Omental fat pad (tissue), 4 donors: Measurements from ENCODE around the gene HCK. TPM values are rescaled to one million over a fixed set of nuclear protein-coding genes. Genes with fewer than 3 reads are reported as not detected.

Experiments
- ATAC-seq: fragments of 150-250 bp; one replicate; pipeline ENCODE4 v1.9.1; 2016; ENCODE audit warnings: mild to moderate bottlenecking, moderate library complexity; ENCODE audit not compliant: low FRiP score
- DNase-seq: peaks from one replicate; pipeline ENCODE4 v3.0.0-alpha.2; 2019; ENCODE audit warnings: low spot score
- CTCF ChIP-seq, 3 donors: fragments of 450-650 bp; IDR thresholded peaks; one replicate each; pipeline ENCODE4 v1.5.1; 2016 to 2017; ENCODE audit warnings: antibody characterized with exemption in 3 of 3, mild to moderate bottlenecking in 3 of 3, moderate library complexity in 2 of 3
- total RNA-seq, 4 donors: library from RNA; depleted of rRNA; stranded (reverse); fragments of >200 nt; gene quantifications; one replicate each; pipeline ENCODE4 v1.1.0, GENCODE V29; 2016

HCK gene
- total RNA-seq, 4 donors from 2014 or later: 22.4 to 68.6 (median 39.2) TPM

DNA sequence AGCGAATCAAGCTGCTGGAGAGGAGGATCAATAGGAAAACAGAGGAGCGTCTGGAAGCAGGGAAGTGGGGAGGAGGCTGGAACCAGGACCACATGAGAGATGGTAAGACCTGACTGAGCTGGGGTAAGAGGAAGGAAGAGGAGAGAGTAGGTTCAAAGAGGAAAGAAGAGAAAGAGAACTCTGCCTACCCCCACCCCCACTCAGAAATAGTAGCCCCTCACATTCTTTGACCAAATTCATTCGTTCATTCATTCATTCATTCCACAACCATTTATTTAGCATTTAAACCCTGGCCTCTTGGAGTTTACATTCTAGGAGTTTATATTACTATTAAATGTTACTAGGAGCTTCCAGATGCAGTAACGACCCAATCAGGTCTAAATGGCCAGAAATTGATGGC, 15.8 kb upstream of the HCK start:
- ATAC-seq (no peak), DNase-seq (no peak)
- TF ChIP-seq CTCF (IDR thresholded peaks at IDR 0.05): no peak

- DNase-seq (no peak), ATAC-seq (no peak)
- TF ChIP-seq CTCF (IDR thresholded peaks at IDR 0.05): no peak
Observed at GRCh38 chr20:32036716-32037485, 15.1 kb upstream of the HCK start.

GRCh38 chr20:32037929-32038328, 14.1 kb upstream of the HCK start:
- no peak for TF ChIP-seq CTCF (IDR thresholded peaks at IDR 0.05)
- no peak for ATAC-seq
- no peak for DNase-seq

DNA sequence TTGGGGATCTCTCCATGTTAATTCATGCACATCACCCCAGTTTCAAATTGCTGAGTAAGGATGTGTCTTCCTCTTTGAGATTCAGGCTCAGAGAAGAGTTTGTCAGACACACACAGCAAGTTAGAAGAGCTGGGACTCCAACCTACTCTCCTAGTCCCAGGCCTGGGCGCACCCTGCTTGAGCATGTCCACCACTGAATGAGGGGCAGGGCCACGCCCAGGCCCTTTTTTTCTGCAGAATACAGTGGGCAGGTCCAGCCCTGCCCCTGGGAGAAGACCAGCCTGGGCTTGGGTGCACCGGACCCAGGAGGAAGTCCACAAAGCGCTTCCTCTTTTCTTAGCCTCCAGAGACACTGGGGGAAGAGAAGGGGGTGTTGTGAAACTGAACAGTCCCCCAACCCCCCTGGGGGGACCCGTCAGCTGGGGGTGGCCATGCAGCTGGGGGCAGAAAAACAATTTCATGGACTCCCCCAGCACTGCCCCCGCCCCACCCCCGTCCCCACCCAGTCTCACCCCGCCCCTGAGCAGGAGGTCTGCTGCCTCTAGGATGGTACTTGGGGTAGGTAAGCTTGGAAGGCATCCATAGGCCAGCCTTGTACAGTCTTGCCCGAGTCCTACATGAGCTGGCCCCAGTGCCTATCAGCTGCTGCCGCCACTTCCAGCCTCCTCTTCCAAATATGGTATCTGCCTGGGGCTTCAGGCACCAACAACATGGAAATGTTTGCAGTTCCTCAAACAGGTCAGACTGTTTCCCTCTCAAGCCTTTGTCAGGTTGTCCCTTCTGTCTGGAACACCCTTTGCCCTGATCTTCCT, 11.7 kb upstream of the HCK start:
- TF ChIP-seq CTCF (IDR thresholded peaks at IDR 0.05): no peak
- ATAC-seq (no peak), DNase-seq (no peak)

- DNase-seq: no peak
- no peak for ATAC-seq
- TF ChIP-seq CTCF (IDR thresholded peaks at IDR 0.05): no peak
Observed at GRCh38 chr20:32045999-32046398, 6.0 kb upstream of the HCK start.

GRCh38 chr20:32050324-32050841, 1.7 kb upstream of the HCK start:
- DNase-seq (no peak), ATAC-seq (no peak)
- no peak for TF ChIP-seq CTCF (IDR thresholded peaks at IDR 0.05)
